Hepatocyte (in vitro differentiated cells): Measurements from ENCODE around the gene CDC42EP2. TPM values are rescaled to one million over a fixed set of nuclear protein-coding genes. Genes with fewer than 3 reads are reported as not detected.

Experiments
- DNase-seq: peaks from one replicate; pipeline ENCODE4 v3.0.0-alpha.2; 2016; ENCODE audit warnings: low spot score
- H2AFZ ChIP-seq: fragments of 200-600 bp; sonication (generic); 2 replicates; pipeline ENCODE4 v1.6.0; 2016; ENCODE audit warnings: antibody characterized with exemption, mild to moderate bottlenecking
- H3K27ac ChIP-seq: fragments of 200-600 bp; sonication (generic); 2 replicates; pipeline ENCODE4 v1.5.1; 2016; ENCODE audit warnings: mild to moderate bottlenecking
- H3K27me3 ChIP-seq: fragments of 200-600 bp; sonication (generic); 2 replicates; pipeline ENCODE4 v1.6.1; 2016
- H3K36me3 ChIP-seq: fragments of 200-600 bp; sonication (generic); replicated peaks from 2 replicates; pipeline ENCODE4 v1.5.1; 2016; ENCODE audit warnings: low read depth; ENCODE audit not compliant: insufficient read depth
- H3K4me1 ChIP-seq: fragments of 200-600 bp; sonication (generic); 2 replicates; pipeline ENCODE4 v1.5.1; 2016; ENCODE audit warnings: mild to moderate bottlenecking, moderate library complexity; ENCODE audit not compliant: insufficient read depth
- H3K4me2 ChIP-seq: fragments of 200-600 bp; sonication (generic); 2 replicates; pipeline ENCODE4 v1.6.0; 2016
- H3K4me3 ChIP-seq: fragments of 200-600 bp; sonication (generic); 2 replicates; pipeline ENCODE4 v1.5.1; 2016; ENCODE audit warnings: mild to moderate bottlenecking
- H3K79me2 ChIP-seq: fragments of 200-600 bp; sonication (generic); 2 replicates; pipeline ENCODE4 v1.6.0; 2017; ENCODE audit warnings: mild to moderate bottlenecking
- H3K9me2 ChIP-seq: fragments of 200-600 bp; sonication (generic); replicated peaks from 2 replicates; pipeline ENCODE4 v1.6.0; 2017; ENCODE audit warnings: mild to moderate bottlenecking; ENCODE audit not compliant: insufficient read depth
- H3K9me3 ChIP-seq: fragments of 200-600 bp; sonication (generic); 2 replicates; pipeline ENCODE4 v1.5.1; 2016; ENCODE audit warnings: low read depth, mild to moderate bottlenecking
- H4K20me1 ChIP-seq: fragments of 200-600 bp; sonication (generic); 2 replicates; pipeline ENCODE4 v1.6.0; 2016; ENCODE audit warnings: mild to moderate bottlenecking; ENCODE audit not compliant: insufficient read depth, poor library complexity, severe bottlenecking
- CTCF ChIP-seq: fragments of 200-600 bp; sonication (generic); IDR thresholded peaks from 2 replicates; pipeline ENCODE4 v1.5.1; 2016; ENCODE audit warnings: antibody characterized with exemption, mild to moderate bottlenecking; ENCODE audit not compliant: poor library complexity
- EZH2 ChIP-seq: fragments of 200-600 bp; sonication (generic); IDR thresholded peaks from 2 replicates; pipeline ENCODE4 v1.6.1; 2016; ENCODE audit warnings: antibody characterized with exemption, mild to moderate bottlenecking, borderline replicate concordance
- EZH2phosphoT487 ChIP-seq: fragments of 200-600 bp; sonication (generic); IDR thresholded peaks from one replicate; pipeline ENCODE4 v1.6.1; 2018; ENCODE audit warnings: antibody characterized with exemption, mild to moderate bottlenecking, low read depth, moderate library complexity; ENCODE audit not compliant: unreplicated experiment, severe bottlenecking
- WGBS: methylation state at CpG from one replicate; pipeline ENCODE4 v1.1.6; 2016; ENCODE audit warnings: low lambda C conversion rate; ENCODE audit errors: missing lambda C conversion rate; 5-methylcytosine and 5-hydroxymethylcytosine counted together
- polyA plus RNA-seq: library from polyadenylated mRNA; unstranded; fragments of >200 nt; fragmentation: Nextera tagmentation; extraction: Ambion mirVana; gene quantifications from 2 replicates; pipeline ENCODE4 v1.2.1, GENCODE V29; 2016
- total RNA-seq: library from RNA; depleted of rRNA; stranded (reverse); fragments of >200 nt; gene quantifications from 2 replicates; pipeline ENCODE4 v1.2.3, GENCODE V29; 2014

CDC42EP2 gene
- total and polyA plus RNA-seq, 2 experiments from 2014 or later = 21.7 to 35.0 TPM

DNA sequence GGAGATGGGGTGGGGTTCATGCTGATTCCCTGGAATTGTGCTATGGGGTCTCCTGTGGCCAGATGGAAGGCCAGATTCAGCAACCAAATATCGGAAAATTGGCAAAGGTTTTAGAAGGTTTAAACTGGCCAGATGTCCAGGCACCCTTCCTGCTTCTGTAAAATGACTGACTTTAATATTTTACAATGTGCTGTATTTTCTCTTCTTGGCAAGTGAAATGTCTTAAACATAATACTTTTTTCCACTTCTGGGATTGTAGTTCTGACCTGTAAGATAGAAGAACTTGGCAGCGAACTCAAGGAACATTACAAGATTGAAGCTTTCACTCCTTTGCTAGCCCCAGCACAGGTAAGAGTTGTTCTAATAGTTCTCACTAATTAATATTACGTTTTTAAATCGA, 35.4 kb upstream of the CDC42EP2 start:
- Histone ChIP-seq H3K79me2 (peaks cover 3% of the 10 kb centered on the region), H3K36me3 (no peaks in the 10 kb centered on the region), H3K9me2 (no peaks in the 10 kb centered on the region), H3K4me1 (peaks cover 42% of the 10 kb centered on the region), H3K27ac (peak overlapping the region; percentile 88), H3K9me3 (no peaks in the 10 kb centered on the region), H3K27me3 (no peaks in the 10 kb centered on the region), H3K4me3 (no peak overlapping the region), H4K20me1 (no peaks in the 10 kb centered on the region), H3K4me2 (no peak overlapping the region), H2AFZ (no peak overlapping the region)
- TF ChIP-seq CTCF (no peak), EZH2phosphoT487 (no peak), EZH2 (no peak)
- no peak for DNase-seq
- WGBS = 97% methylated on average over 4 of the region's 4 CpGs

DNA sequence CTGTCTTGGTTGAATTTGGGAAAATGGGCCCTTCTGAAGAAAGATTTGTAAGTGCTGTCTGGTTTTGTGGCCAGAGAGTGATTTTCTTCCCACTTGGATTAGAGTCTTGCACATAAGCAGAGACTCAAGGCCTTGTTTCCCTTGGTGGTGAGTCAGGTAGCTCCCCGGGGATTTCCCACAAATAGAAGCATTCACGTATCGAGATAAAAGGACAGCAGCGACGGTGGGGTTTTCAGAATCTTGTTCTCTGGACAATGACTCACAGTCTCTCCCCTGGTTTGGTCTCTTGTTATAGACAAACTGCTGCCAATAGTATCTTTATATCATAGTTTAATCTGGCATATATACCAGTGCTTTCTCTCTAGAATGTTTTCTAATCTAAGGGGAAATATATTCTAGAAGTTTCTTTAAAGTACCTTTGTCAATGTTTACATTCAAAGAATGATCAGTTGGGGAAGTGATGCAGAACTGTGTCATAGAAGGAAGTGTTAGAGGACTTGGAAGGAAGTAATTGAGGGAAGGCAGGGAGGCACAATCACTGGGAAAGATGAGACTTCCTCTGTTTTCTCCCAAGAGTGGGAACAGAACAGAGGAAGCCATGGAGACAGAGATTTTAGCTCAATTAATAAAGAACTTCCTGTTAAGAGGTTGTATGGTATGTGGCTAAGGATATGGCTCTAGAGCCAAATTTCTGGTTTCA, 34.8 kb upstream of the CDC42EP2 start:
- Histone ChIP-seq H3K4me3 (no peak overlapping the region), H3K27ac (peak overlapping the region; percentile 88), H3K4me1 (peaks cover 42% of the 10 kb centered on the region), H4K20me1 (no peaks in the 10 kb centered on the region), H3K36me3 (no peaks in the 10 kb centered on the region), H3K4me2 (no peak overlapping the region), H2AFZ (no peak overlapping the region), H3K9me2 (no peaks in the 10 kb centered on the region), H3K27me3 (no peaks in the 10 kb centered on the region), H3K79me2 (peaks cover 3% of the 10 kb centered on the region), H3K9me3 (no peaks in the 10 kb centered on the region)
- TF ChIP-seq EZH2phosphoT487 = no peak
- no peak for TF ChIP-seq EZH2
- TF ChIP-seq CTCF = no peak
- DNase-seq = peak; percentile 88
- 33% methylated on average over 5 of the region's 5 CpGs for WGBS

- H4K20me1 ChIP-seq = no peaks in the 10 kb centered on the region
- H3K79me2 ChIP-seq = peaks cover 3% of the 10 kb centered on the region
- no peaks in the 10 kb centered on the region for H3K9me2 ChIP-seq
- no peak overlapping the region for H3K4me2 ChIP-seq
- WGBS = 92% methylated on average over 4 of the region's 4 CpGs
- H3K36me3 ChIP-seq = no peaks in the 10 kb centered on the region
- DNase-seq = no peak
- H3K4me1 ChIP-seq = peaks cover 42% of the 10 kb centered on the region
- TF ChIP-seq EZH2phosphoT487 (no peak), EZH2 (no peak), CTCF (no peak)
- no peak overlapping the region for H3K4me3 ChIP-seq
- H2AFZ ChIP-seq = no peak overlapping the region
- H3K27ac ChIP-seq = peak overlapping the region; percentile 88
- no peaks in the 10 kb centered on the region for H3K9me3 ChIP-seq
- H3K27me3 ChIP-seq = no peaks in the 10 kb centered on the region
Observed at GRCh38 chr11:65280646-65281045, 34.0 kb upstream of the CDC42EP2 start.
